GM19238 (cell line): Measurements from ENCODE around the gene FADS3.

Experiments used
- DNase-seq: peaks from one replicate; pipeline ENCODE4 v3.0.0; 2011; ENCODE audit warnings: low spot score; ENCODE audit not compliant: insufficient read length

FADS3 gene

DNA sequence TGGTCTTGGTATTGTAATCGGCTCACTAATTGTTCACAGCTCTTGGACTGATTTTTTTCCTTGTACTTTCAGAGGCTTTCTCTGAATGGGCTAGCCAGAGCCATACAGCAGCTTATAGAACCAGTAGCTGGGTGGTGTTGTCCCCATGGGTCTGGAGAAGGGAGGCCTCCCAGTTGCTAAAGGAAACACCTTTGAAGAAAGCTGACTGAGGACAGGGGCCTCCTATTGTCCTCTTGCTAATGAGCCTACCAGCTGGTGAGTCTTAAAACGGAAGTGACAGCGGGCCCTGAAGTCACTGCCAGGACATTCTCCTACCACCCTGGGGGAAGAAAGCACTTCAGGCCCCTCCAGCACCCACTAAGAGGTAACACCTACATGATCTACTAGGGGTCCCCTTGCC lies 9.9 kb downstream of the FADS3 start:
- DNase-seq = no peak

DNA sequence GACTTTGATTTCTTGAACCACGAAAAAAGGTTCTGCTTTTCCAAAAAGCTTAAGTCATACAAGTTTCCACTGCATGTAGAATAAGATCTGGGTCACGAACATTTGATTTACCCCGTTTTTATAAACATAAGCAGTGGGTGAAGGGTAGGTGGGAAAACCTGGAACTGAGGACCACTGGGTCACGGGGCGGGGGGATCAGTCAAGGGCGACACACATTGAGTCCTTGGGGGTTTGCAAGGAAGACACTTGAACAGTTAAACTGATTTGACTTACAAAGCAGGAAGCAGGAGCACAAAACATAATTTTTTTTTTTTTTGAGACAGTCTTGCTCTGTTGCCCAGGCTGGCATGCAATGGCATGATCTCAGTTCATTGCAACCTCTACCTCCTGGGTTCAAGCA lies 10.9 kb downstream of the FADS3 start:
- no peak for DNase-seq

DNA sequence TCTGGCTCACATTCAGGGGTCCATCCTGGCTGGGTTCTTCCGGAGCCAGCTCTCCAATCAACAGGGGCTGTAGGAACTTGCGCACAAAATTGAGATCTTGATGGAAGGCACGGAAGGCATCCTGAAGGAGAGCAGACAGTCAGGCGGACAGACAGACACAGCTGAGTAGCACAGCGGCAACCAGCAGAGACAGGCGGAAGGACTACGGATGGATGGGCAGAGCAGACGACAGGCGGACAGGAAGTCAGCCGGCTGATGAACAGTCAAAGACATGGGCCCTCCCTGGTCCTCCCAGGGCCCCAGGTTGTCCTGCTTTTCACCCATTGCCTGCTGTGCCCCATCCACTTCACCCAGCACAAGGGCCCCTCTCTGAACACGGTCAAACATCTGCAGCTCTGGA lies 11.3 kb downstream of the FADS3 start:
- peak; percentile 57 for DNase-seq

DNA sequence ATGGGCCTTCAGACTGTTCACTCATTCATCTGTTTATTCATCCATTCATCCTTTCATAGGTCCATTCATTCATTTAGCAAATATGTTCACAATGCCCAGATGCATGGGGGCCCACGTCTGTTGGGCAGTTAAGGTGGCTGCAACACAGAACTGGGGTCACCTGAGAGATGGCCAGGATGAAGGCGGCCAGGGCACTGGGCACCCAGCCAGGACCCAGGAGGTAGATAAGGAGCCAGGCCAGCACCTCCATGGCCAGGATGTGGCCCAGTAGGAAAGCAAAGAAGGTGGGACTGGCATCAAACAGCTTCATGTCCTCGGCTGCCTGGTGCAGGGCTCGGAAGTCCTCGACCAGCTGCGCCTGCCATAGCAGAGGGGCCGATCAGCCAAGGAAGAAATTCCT lies 12.2 kb downstream of the FADS3 start:
- no peak for DNase-seq

DNA sequence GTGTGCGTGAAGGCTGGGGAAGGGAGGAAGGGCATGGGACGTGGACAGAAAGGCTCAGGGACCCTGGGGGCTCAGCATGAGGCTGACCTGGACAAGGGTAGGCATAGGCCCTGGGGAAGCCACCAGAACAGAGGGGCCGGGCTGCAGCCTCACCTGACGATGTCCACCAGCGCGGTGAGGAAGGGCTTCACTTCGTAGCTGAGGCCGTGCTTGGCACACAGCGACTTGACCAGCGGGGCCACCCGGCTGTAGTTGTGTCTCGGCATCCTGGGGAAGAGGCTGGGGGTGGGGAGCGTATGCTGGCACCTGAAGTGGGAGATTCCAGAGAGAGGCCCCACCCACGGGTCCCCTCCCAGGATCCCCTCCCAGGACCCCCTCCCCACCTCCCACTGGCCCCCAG lies 15.6 kb downstream of the FADS3 start:
- DNase-seq = no peak

DNA sequence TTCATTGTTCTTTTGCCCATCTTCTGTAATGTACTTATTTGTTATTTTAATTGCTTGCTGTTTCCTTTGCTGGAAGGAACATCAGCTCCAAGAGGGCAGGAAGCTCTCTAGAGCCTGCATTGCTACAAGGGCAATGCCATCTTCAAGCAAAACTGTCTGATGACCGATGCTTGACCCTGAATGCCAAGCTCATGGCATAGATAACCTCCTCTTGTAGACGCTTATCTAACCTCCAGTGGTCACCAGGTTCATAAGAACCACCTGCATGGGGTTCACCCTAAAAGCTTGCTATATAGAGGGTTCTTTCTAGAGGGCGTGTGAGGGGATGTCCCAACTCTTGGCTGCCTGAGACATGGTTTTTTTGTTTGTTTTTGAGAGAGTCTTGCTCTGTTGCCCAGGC lies 16.5 kb downstream of the FADS3 start:
- DNase-seq = no peak

DNA sequence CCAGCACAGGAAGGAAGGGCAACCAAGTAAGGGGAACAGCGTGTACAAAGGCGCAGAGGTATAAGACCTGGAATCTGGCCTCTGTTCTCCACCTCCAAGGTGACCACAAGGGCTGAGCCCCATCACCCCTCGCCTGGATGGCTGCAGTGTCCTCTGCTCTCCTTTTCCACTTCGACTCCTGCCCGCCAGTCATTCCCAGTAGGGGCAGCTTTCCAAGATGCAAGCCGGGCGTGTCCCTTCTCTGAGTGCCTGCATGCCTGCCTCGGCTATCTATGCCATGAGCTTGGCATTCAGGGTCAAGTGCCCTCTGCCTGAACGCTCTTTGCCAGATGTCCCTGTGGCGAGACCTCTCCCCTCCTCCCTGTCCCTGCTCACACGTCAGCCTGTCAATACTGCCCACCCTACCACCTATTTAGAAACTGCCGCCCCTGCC lies 17.0 kb downstream of the FADS3 start:
- no peak for DNase-seq

DNA sequence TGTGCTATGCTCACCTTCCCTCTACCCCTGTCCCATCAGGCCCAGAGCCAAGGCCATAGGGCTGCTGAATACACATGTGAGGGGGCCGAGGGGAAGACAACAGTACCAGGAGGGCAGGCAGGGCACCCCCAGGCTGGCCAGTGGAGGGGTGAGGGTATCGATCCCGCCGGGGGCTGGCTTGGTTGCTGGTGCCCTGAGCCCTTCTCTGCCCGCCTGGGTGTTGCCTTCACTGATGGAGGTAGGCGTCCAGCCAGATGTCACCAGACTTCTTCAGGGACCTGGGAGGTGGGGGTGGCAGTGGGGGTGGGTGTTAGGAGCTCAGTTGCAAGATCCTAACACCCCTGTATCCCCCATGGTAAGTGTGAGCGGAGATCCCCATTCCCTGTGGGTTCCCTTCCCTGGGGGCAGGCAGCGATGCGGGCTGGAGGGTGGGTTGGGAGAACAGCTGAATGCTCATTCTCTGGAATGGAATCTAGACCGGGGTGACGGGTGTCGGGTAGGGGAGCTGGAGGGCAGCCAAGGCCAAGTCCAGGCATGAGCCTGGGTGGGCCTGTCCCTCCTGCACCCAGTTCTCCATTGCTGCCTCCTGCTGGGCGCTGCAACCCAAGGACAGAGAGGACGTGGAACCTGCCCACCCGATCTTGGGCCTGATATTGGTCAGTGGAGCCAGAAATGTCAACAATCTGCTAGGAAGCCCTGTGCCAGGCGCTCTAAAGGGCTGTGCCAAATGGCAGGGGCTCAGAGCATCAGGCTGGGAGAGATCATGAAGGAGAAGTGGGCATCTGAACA lies 17.6 kb downstream of the FADS3 start:
- DNase-seq = no peak

DNA sequence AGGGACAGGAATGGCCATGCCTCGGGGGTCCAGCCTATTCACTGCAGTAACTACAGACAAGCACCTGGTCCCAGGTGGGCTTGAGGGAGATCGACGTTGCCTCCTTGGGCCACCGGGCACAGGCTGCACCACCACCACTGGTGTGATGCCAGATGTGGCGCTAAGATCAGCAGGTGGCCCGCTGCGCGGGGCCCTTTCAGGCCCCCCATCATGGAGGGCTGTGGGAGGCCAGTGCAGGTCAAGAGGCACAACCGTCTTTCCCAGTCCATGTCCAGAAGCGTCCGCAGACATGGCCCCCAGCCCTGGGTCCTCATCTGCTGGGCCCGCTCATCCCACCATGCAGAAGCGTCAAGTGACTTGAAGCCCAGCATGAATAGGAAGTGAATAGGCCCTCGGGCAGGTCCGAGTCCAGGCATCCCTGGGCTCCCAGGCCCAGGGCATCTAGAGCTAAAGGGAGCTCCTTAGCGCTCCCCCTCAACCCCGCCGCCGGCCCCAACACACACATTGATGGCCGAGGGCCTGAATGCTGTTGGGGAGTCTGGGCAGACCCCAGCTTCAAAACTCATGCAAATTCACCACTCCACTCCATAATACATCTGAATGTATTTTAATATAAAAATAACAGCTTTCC lies 18.3 kb downstream of the FADS3 start:
- no peak for DNase-seq

DNA sequence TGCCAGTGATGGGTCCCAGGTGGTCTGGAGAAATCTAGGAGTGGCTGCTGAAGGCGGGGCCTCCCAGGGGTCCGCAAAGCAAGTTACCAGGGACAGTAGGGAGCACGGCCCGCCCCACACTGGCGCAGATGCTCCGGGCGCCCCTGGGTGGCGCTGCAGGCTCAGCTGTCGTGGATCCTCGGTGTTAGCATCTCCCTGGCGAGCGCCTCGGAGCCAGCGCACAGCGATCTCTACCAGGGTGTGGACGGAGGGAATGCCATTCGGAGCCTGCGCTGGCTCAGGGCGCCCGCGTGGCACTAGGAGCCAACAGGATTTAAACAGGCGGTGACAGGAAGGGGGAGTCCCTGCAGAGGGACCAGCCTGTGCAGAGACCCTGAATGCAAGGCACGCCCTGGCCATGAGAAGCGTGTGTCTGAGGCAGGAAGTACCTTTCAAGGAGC lies 20.2 kb downstream of the FADS3 start:
- peak; percentile 75 for DNase-seq

DNA sequence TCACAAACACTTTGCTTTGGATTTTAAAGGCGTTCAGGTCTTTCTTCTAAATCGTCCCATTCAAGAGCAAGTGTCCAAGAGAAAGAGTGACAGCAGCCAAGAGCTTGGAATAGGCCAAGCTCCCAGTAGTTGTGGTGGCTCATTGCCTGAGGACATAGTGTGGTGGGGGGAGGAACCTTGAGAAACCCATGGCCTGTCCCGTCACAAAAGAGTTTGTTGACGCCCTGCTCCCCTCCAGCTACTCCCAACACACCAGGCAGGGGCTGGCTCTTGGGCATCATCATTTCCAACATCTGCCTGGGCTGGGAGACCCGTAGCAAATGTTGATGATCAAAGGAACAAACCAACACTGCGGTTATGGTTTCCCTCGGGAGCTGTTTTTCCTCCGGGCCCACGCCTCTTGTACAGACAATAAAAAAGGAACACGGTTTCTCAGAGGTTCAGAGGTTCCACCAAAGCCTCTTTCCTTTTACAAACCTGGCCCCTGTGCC lies 20.8 kb downstream of the FADS3 start:
- no peak for DNase-seq

DNA sequence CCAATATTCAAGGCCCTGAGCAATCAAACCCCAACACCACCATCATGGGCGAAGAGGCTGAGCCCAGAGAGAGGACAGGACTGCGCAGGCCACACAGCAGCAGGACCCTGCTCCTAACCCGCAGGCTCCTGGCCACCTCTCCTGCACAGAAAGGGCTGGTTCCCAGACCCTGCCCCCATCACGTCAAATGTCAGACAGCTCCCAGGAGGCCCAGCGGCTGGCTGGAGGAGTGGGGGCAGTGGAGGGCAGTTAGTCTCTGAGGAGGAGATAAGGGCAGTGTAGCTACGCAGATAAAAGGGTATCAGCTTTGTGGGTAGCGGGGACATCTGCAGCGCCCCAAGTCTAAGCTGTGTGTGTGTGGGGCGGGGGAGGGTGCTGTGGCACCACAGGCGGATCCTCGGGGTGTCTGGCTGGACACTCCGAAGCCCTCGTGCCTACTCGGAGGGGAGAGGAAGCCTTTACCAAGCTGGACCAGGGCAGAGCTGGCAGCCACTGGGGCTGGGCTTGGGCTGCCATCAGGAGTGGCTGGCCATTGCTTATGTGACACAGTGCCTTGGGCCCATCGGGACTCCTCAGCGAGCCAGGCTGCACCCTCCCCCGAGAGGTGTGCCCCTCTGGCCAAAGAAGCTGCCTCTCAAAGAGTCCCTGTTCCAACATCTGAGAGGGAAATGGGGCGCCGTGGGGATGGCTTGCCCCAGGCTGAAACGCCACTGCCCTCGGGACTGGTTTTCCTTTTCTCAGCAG lies 21.5 kb downstream of the FADS3 start:
- DNase-seq = no peak

DNA sequence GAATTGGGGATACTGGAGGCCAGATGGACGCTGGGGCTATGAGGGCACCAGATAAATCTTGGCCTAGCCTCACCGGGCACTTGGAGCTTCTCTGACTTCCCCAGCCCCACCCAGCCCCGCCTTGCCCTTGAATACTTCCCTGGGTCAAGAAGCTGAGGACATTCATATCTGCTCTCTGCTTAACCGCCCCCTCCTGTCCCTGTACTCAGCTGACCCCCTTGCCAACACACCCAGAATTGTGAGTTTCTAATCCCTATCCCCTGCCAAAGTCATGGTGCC lies 22.0 kb downstream of the FADS3 start:
- DNase-seq = no peak

DNA sequence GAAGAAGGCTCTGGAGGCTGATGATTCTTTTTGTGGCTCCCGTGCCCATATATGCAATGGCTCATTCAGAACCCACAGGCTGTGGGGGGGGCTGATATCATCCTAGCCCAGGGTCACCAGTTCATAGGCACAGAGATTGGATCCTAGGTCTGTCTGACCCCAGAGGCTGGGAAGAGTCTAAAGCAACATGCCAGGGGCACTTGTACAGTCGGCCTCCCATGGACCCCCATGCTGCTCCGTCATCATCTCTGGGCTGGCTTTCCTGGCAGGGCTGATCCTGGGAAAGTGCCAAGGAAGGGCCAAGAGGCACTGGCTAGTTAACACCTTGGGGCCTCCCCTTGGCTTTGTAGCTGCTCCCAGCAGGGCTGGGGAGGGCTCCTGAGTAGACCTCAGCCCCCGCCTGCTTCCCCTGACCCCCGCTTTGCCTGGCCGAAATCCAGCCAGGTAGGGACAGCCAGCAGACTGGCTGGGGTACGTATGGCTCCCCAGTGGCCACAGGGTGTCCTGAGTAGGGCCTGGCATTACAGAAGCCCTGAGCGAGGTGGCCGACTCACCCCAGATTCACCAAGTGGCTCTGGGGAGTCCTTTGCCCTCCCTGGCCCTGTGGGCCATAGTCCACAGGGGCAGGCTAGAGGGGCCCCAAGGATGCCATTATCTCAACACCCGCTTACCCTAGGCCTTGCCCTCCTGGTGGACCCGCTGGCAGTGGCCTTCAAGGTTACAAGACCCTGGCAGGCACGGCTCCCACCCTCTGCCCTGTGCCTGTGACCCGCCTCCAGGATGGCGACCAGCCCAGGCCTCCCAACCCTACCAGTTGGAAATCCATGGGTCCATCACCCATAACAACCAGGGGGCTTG lies 22.5 kb downstream of the FADS3 start:
- DNase-seq = no peak

DNA sequence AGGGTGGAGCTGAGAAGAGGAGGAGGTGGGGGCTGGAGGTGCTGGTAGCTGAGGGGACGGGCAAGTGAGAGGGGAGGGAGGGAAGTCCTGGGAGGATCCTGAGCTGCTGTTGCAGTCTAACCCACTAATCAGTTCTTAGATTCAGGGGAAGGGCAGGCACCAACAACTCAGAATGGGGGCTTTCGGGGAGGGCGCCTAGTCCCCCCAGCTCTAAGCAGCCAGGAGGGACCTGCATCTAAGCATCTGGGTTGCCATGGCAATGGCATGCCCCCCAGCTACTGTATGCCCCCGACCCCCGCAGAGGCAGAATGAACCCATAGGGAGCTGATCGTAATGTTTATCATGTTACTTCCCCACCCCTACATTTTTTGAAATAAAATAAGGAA lies 24.4 kb downstream of the FADS3 start:
- DNase-seq = no peak

DNA sequence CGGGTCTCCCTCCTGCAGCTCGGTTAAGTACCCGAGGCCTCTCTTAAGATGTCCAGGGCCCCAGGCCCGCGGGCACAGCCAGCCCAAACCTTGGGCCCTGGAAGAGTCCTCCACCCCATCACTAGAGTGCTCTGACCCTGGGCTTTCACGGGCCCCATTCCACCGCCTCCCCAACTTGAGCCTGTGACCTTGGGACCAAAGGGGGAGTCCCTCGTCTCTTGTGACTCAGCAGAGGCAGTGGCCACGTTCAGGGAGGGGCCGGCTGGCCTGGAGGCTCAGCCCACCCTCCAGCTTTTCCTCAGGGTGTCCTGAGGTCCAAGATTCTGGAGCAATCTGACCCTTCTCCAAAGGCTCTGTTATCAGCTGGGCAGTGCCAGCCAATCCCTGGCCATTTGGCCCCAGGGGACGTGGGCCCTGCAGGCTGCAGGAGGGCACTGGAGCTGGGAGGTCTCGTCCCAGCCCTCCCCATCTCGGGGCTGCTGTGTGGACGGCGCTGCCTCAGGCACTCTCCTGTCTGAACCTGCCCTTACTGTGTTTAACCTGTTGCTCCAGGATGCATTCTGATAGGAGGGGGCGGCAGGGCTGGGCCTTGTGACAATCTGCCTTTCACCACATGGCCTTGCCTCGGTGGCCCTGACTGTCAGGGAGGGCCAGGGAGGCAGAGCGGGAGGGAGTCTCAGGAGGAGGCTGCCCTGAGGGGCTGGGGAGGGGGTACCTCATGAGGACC lies 25.0 kb downstream of the FADS3 start:
- DNase-seq = no peak

DNA sequence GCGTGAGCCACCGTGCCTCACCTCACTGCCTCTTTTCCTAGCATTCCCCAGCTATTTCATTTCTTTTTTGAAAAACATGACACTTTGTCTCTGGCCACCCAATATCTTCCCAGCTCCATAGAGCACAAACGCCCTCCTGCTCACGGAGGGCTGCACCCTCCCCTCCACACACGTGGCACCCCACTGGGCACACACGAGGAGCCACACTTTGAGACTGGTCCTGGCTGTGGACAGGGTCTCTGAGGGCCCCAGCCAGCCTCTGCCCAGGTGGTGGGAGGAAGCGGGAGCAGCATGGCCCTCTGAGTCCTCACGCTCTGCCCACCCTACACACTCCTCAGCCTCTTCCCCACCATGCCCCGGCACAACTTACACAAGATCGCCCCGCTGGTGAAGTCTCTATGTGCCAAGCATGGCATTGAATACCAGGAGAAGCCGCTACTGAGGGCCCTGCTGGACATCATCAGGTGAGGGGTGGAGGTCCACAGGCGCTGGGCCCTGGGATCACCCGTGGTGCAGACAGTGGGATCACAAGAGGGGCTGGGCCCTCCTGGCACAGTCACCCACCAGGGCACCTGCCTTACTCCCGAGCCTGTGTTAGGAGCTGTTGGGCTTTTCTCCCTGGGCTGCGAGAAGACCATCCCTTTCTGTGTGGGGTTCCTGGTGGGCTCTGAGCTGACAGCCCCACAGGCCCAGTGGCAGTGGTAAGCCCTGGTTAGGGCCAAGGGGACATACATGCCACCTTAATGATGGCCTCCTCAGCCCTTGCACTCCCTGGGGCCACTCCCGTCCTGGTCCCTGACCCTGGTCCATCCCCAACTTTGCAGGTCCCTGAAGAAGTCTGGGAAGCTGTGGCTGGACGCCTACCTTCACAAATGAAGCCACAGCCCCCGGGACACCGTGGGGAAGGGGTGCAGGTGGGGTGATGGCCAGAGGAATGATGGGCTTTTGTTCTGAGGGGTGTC lies 26.2 kb downstream of the FADS3 start:
- no peak for DNase-seq

DNA sequence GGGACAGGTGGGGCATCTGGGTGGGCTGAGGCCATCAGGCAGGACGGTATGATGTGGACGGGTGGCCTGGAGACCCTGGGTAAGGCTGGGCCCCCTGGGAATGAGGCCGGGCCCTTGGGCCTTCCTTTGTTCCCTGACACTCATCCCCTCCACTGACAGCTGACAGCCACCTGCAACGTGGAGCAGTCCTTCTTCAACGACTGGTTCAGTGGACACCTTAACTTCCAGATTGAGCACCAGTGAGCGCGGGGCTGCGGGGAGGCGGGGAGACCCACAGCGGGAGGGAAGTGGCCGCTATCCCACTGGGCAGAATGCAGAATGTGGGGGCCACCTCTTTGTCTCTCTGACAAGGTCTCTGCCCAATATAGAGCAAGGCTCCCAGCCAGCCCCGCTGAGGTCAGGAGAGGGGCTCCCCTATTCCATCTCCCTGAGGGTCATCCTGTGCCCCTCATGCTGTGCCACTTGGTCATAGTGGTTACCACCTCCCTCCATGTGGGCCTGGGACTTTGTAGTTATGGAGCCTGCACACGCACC lies 27.7 kb downstream of the FADS3 start:
- no peak for DNase-seq

DNA sequence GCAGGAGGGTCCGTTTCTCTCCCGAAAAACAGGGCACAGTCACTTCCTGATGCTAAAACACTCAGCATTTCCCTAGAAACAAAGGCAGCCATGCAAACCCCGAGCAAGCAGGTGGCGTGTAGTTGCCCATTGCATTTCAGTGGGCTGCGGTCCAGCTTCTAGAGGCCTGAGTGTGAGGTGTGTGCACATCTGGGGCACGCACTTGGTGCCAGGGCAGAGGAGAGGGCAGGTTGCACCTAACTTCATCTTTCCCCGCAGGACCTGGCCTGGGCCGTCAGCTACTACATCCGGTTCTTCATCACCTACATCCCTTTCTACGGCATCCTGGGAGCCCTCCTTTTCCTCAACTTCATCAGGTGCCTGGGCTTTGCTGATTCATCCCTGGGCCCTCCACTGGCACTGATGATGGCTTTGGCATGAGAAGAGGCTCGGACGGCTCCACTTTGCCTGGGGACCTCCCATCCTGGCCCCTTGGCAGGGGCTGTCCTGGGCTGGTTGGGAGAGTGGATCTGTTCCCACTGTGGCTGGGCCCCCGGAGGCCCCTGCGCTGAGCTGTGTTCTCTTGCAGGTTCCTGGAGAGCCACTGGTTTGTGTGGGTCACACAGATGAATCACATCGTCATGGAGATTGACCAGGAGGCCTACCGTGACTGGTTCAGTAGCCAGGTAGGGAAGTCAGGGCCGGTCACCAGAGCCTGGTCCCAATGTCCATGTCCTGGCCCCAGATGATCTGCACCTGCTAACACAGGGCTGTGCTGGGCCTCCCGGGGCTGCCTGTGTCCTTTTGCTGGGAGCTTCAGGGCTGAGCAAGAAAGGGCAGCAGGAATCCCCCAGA lies 28.4 kb downstream of the FADS3 start:
- no peak for DNase-seq
